HG02840 (cell line): ENCODE data around the gene SREBF2.
"Not testable (repeated sequence)": the region's sequence is repeated elsewhere in the genome, so short reads cannot be mapped to it uniquely, and the experiment has no call there.

ENCODE experiments used
- ATAC-seq: cut with Tn5 transposase; IDR thresholded peaks from one replicate; pipeline ENCODE4 v1.9.1; 2021; ENCODE audit warnings: mild to moderate bottlenecking, moderate library complexity, moderate number of reproducible peaks; ENCODE audit not compliant: unreplicated experiment, low FRiP score

Gene SREBF2

GRCh38 chr22:41841085-41841712, 8.3 kb downstream of the SREBF2 start:
- no peak for ATAC-seq

- no peak for ATAC-seq
Measured at GRCh38 chr22:41842996-41843970, 10.4 kb downstream of the SREBF2 start.

GRCh38 chr22:41844036-41844435, 11.1 kb downstream of the SREBF2 start:
- ATAC-seq: no peak

- ATAC-seq: no peak
Measured at GRCh38 chr22:41844513-41844912, 11.6 kb downstream of the SREBF2 start.

- no peak for ATAC-seq
Measured at GRCh38 chr22:41845380-41846267, 12.7 kb downstream of the SREBF2 start.

- ATAC-seq: no peak
Measured at GRCh38 chr22:41846268-41846987, 13.5 kb downstream of the SREBF2 start.

- no peak for ATAC-seq
Measured at GRCh38 chr22:41847300-41847699, 14.4 kb downstream of the SREBF2 start.

- ATAC-seq: no peak
Measured at GRCh38 chr22:41848468-41848867, 15.6 kb downstream of the SREBF2 start.

- ATAC-seq: no peak
Measured at GRCh38 chr22:41856469-41856868, 23.6 kb downstream of the SREBF2 start.

GRCh38 chr22:41857155-41857859, 24.4 kb downstream of the SREBF2 start:
- ATAC-seq: no peak

- ATAC-seq: no peak
Measured at GRCh38 chr22:41857860-41858199, 24.9 kb downstream of the SREBF2 start.

- ATAC-seq: peak; percentile 50
Measured at GRCh38 chr22:41862160-41862529, 29.2 kb downstream of the SREBF2 start.

- ATAC-seq: peak; percentile 51
Measured at GRCh38 chr22:41862530-41863266, 29.8 kb downstream of the SREBF2 start.

GRCh38 chr22:41863472-41863871, 30.6 kb downstream of the SREBF2 start:
- ATAC-seq: no peak

GRCh38 chr22:41868556-41868955, 35.7 kb downstream of the SREBF2 start:
- no peak for ATAC-seq

GRCh38 chr22:41870081-41870480, 37.2 kb downstream of the SREBF2 start:
- ATAC-seq: not testable (repeated sequence)

- ATAC-seq: no peak
Measured at GRCh38 chr22:41870786-41871185, 37.9 kb downstream of the SREBF2 start.

GRCh38 chr22:41873391-41873790, 40.5 kb downstream of the SREBF2 start:
- no peak for ATAC-seq

GRCh38 chr22:41874090-41874489, 41.2 kb downstream of the SREBF2 start:
- ATAC-seq: no peak
